Activated T-cell treated with anti-CD3 and anti-CD28 coated beads for 4 hours (primary cell): Measurements from ENCODE around the gene GAS6.

Experiments
- DNase-seq: peaks from one replicate; pipeline ENCODE4 v3.0.0-alpha.2; 2020

Gene GAS6

DNA sequence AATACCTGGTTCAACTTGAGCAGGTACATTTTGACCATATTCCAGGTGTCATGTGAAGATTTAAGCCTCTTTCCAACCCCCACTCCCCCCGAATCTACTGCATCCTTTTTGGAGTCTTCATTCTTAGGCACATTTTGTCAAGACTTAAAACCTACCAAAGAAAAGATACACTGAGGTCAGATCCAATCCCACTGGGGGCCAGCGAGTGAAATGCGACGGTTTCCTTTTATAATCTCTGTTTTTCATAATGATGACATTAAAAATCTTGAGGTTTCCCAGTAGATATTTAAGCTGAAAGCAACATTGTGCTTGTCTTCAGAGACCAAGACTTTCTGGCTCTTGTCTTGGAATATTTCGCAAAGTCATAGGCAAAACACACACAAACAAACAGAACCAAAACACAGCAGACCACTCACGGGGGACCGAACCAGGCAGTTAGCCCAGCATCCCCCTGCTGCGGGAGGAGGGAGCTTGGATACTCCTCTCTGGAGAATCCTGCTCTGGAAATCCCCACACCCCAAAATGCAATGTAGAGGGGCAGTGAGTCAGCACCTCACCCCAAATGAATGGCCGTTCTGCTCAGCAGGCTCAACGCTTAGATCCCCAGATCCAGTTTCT is 506 bp upstream of the GAS6 start:
- no peak for DNase-seq

DNA sequence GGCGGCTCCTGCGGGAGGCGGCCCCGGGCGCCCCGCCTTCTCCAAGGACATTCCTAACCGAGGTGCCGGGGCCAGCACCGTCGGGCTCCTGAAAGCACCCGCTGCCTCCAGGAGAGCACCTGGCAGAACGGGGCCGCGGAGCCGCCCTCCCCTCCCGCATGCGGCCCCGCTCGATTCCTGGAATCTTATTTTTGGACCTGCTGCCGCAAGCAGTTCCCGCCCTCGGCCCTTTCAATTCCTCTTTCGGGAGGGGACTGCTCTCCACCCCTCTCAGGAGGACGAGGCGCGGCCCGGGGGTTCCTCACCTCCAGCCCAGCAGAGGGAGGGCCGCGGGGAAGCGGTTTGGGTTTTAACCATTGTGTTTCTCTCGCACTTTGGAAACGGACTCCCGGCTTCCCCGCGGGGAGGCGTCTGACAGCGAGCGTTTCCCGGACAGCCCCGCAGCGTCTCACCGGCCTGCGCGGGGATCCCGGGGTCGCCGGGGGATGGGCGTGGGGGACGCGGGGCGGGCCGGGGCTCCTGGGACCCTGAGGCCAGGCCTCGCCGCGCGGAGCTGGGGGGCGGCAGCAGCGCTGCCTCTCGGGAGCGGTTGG is 849 bp downstream of the GAS6 start:
- DNase-seq, result no peak

DNA sequence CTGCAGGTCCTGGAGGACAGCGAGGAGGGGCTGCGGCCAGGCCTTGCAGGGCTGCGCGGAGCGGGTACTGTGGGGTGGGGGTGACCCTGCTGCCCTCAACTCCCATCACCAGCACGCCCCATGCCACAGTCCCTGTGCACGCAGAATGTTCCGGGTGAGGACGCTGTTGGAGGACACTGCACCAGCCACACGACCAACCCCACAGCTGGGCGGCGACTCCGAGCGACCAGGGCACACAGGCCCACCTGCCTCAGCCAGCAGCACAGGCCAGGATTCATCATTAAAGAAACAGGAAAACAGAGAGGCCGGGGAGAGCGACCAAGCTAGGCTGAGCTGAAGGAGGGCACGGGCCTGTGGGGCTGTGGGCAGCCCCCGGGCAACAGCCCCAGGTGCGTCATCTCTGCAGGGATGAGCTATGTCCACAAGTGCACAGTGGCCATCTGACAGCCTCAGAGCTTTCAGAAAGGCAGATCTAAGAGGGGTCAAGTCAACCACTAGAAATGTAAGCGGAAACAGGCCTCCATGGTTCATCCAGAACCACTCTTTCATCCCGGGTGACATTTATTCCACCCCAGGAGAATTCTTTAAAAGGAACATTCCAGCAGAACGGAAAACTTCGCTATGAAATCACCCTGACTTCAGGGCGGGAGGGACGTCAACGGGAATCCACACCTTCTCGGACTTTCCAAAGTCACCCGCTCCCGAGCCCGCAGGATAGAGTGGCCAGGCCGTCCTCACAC is 1.5 kb downstream of the GAS6 start:
- DNase-seq, result no peak

DNA sequence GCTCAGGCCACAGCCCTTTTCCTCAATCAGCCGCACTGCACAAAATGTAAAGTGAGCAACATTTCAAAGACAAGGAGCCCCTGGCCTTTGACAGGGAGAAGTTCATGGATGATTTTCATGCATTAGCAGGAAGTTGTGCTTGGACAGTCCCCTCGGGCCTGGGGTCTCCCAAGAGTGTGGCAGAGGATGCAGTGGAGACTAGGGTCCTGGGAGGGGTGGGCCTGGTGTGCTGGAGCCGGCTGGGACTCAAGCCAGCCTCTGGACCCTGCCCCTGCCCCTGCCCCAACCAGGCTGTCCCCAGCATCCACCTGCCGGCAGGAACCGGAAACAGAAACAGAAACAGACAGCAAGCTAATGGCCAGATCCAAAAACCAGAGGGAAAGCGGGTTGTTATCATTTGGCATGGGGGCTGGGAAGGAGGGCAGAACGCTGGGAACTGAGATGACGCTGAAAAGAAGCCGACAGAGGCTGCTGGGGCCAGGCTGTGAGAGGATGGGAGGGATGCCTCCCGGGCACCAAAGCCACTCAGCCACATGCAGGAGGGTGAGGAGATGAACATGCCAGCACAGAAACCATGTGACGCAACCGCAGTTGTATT is 2.3 kb downstream of the GAS6 start:
- no peak for DNase-seq

DNA sequence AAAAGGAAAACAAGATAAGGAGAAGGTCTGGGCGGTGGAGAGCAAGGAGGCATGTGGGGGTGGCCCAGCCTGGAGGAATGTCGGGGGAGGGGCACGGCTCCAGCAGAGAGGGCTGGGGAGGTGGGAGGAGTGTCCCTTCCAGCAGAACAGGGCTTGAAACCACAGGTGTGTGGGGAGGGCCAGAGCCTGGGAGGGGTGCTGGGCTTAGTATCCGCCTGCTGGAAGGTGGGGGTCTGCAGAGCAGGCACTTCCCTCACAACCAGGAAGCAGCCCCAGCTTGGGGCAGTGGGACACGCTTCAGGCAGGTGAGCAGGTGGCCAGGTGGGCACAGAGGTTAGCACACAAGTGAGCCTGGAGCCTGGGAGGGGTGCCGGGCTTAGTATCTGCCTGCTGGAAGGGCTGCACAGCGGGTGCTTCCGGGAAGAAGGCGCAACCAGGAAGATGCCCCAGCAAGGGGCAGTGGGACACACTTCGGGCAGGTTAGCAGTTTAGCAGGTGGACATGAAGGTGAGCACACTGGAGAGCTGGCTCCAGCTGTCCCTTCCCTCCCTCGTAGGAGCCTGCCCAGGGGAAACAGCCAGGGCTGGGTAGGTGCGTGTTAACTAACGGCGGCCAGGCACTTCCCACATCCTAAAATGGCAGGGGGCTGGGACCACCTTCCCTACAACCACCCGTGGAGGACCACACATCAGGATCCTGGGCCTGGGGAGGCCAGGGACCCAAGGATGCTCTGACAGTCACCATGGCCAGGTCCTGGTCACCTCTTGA is 3.0 kb downstream of the GAS6 start:
- DNase-seq, result no peak

DNA sequence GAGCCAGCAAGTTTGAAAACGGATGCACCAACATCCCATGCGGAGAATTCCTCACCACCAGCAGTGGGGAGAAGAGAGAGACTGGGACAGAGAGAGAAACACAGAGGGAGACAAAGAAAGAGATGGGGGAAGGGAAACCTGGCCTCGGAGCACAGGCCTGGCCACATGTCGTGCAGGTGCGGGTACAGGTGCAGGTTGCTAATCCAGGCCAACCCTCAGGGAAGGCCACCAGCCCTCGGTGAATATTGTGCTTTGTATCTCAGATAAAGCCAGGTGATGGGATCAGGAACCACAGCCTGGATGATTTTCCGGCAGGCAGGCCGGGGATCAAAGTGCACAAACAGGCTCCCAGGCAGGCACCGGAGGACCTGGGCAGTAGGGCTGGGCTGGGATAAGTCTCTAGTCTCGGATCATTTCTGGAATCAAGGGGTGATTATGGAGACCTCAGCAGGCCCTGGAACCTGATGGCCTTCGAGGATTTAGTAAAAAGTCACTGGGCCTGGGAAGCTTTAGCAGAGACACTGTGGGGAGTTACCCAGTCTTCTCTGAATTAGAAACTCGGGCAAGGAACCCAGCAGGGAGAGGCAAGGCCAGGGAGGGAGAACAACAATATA is 3.7 kb downstream of the GAS6 start:
- no peak for DNase-seq

DNA sequence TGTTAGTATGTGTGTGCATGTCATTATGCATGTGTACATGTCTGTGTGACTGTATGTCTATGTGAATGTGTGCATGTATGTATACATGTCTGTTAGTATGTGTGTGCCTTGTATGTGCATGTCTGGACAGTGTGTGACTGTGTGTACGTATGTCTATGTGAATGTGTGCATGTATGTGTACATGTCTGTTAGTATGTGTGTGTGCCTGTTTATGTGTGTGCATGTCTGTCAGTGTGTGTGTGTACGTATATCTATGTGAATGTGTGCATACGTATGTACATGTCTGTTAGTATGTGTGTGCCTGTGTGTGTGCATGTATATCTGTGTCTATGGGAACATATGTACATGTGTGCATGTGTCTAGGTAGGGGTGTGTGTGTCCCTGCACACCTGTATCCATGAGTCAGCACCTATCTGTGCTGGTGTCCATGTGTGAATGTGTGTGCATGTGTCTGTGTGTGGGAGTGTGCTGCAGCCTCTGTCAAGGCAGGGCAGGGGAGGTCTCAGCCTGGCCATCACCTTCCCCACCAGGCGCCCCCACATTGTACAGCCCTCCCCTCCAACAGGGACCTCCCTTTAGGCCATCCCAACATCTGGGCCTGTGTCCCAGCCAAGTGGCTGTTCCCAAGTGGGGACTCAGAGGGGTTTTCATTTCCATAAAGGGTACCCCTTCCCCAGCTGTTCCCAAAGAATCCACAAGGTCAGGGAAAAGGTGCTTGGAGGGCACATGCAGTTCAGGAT is 4.4 kb downstream of the GAS6 start:
- DNase-seq, result no peak

DNA sequence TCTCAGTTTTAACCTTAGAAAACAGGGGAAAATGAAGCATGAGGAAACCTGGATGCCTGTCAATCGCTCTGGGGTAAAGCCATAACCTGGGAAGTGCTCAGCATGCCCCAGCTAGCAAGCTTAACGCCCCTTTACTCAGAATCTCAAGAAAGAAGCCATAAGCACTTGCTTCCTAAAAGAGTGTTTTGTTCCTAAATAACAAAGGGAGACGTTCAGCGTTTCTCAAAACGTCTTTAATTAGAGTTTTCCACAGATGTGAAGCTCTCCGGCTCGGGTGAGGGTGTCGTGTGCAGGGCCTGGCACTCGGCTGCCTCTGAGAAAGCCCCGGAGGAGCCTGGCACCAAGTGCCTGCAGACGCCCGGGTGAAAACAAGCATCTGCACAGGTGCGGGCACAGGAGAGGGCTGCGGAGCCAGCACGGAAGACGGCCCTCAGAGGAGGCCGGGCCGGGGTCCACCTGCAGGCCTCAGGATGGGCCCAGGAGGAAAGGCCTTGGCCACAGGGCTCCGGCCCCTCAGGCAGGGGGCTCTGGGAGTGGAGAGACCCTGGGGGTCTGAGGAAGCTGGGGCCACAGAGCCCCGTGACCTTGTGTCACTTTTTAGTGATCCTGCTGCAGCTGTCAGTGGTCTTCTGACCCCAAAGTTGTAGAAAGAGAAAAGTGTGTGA is 6.2 kb downstream of the GAS6 start:
- DNase-seq, result no peak

DNA sequence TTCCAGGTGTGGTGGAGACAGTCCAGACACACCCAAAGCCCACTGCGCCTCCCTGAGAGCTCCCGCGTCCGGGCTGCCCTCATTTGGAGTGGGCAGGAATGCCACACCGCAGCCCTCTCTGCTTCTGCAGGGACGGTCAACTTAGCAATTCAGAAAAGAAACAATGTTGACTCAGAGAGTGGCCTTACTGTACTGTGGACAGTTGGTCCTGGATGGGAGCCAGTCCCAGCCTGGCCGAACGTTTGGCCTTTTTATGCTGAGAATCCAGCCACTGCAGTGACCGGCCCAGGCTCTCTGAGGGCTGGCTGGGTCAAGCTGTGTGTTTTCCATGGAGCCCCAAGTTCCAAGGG is 7.2 kb downstream of the GAS6 start:
- no peak for DNase-seq

DNA sequence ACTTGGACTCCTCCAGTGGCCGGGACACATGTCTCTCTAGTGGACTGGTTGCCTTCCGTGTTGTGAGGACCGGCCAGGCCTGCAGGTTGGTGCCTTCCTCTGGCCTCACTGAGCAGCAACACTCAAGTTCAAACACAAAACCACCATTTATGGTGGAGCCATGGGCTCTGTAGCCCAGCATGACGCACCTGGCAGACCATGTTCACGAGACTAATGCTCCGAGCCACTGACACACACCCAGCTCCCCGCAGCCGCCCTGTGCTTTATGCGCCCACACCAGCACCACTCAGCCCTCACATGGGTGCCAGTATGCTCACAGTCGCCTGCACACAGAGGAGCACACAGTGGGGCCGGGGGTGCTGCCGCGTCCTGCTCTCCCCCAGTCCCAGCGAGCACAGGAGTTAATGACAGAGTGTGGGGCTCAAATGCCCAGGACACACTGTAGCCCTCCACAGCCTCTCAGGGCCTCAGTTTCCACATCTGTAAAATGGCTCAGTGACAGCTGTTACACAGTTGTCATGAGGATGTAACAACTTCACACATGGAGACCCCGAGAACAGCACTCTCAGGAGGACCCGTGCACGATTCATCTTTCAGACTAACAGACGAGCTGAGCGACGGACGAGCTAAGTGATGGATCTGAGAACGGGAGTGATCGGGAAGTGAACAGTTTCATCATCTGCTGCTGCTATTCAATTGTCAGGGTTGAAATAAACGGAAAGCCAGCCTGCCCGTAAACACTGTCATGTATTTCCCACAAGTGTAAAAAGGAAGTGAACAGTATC is 7.8 kb downstream of the GAS6 start:
- DNase-seq, result no peak

DNA sequence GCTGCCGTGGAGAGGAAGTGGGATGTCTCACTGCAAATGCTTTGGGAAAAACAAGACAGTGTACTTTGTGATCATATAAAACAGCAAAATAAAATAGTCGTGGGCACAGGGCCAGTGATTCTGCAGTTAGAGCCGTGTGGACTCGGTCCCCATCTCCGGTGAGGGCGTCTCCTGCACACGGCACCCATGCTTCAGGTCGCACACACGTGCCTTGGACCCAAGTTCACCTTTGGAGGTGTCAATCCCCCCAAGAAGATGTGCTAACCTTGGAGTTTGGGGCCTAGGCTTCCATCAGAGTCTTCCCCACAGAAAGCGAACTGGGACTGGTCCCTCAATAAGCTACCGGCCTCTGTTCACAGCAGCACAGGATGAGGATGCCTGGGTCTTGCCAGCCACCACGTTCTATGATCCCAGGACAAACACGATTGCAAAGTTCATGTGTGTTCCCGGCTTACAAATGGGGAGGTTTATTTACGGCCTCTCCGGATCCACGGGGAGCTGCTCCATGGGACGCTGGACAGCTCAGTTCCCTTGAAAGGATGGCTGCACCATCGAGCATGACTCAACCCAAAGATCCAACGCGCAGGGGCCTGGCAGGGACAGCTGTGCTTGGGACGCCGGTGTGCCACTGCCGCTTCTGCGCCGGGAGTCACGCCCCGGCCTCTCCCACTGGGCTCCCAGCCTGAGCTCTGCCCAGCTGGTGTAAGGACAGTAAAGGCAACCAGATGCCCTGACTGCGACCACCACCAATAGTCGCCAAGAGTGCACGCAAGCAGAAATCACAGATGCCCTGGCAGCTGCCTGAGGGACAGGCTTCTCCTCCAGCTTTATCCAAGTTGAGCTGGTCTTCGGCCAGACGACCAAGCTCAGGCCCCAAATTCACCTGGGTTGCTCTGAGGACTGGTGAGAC is 8.6 kb downstream of the GAS6 start:
- no peak for DNase-seq

DNA sequence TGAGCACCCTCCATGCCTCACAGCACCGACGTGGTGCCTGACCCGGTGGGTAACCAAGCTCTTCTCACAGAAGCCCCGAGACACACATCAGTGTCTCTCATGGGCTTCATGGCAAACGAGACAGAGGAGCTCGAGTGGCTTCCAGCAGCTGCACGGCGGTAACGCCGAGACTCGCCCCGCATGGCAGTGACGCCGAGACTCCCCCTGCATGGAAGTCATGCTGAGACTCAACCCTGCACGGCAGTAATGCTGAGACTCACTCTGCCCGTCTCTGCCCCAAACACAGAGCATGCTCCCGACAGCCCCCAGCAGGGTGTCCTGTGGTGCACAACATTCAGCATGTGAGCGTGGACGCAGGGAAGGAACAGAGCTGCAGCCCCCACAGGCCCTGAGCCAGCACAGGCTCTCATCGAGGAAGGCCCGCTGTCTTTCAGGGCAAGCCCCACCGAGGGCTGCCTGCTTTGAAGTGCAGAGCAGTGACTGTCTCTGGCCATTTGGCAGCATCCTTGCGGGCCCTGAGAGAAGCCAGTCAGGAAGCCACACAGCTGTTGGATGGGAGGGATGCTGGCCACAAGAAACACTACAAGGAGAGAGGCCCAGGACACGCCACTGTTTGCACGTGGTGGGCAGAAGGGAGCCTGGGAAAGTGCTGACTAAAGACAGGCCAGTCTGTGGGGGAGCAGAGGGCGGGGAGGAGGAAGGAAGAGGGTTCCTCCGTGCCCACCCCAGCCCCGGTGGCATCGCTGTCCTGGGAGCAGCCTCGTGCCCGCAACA is 9.5 kb downstream of the GAS6 start:
- no peak for DNase-seq

DNA sequence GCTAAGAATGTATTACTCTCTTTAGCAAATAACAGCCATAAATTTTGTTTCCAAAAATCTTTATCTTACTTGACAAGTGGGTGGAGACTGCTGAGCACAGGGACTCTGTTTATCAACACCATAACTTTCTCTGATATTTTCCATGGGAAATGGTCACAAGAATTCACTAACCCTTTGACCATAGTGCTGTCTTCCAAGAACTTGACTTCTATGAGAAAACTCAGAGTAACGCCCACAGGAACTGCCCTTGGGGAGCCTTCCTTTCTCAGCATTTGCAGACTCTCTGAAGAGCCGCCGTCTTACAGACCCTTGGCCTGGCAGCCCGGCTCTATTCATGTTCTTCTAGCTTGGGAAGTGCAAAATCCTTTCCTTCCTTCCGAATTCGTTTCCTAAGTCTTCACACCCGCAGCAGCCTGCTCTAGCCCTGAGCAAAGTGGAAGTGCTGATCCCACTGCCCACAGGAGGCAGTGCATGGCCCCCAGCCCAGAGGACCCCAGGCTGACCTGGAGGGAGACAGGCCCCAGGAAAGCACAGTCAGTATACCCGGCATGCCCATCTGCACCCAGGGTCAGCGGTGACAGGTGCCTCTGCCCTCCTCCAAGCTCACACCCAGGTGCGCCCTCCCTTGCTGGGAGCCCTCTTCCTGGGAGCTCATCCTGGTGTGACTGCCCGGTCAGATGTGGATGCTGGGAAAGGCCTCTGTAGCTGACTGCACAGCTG is 10.2 kb downstream of the GAS6 start:
- DNase-seq, result no peak

DNA sequence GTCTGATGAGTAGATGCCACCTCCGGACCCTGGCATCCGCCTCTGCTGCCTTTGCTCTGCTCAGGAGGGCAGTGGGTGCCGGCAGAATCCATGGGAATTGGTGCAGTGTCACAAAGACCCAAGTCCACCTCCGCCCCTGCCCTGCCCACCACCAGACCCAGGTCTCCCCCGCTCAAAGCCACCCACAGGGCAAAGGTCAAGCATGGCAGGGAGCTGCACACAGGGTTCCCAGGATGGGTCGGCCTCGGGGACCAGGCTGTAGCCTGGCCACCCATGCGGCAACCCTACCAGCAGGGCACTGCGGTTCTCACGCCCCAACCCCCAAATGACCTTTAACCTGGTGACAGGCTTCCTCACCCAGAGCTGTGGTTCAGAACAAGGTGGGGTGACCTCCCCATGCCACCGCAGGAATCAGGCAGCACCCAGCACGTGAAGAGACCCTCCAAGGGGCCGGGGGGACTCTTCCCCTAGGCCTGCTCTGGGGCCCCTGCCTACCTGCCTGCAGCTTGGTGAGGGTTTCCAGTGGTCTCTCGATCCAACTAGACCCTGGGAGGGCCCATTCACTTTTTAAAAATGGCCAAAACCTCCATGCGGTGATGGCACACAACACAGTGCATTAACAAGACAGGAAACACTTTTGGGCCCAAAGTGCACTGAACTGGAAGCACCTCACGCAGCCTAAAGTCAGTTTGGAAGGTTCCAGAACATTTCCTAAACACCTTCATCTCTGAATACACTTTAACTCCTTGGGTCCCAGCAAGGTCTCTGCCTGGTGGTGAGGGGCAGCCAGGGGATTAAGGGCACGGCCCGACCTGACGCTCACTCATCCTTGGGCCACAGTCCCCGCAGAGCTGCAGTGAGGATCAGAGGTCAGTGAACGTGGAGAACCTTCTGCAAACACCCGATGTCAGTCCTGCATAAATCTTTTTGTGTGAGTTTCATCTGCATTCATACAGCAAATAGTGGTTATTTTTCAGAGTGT is 11.0 kb downstream of the GAS6 start:
- no peak for DNase-seq

DNA sequence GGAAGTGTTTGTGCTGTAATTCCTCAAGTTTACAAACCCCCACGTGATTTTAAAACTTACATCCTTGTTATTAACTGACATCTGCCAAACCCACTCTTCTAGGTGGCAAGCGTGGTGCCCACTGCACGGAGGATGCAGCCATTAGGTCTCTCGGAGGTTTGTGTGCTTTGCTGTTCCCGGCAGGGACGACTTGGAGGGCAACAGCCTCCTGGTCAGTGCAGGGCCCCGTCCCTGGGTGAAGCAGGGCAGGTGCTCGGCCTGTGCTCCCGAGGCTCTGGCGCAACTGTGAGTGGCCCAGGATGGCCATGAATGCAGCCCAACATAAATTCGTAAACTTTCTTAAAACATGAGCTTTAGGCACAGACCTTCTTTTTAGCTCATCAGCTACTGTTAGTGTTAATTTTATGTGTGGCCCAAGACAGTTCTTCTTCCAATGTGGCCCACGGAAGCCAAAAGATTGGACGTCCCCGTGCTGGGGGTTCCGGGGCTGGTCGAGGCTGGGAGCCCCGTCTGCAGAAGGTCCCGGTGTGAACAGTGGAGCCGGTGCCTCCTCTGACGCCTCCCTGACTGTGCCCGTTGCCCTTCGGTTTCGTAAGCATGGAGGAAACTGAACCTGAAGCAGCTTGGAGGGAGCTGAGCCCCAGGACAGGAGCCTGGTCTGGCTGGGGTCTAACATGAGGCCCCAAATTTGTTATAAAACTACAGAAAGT is 11.9 kb downstream of the GAS6 start:
- no peak for DNase-seq

DNA sequence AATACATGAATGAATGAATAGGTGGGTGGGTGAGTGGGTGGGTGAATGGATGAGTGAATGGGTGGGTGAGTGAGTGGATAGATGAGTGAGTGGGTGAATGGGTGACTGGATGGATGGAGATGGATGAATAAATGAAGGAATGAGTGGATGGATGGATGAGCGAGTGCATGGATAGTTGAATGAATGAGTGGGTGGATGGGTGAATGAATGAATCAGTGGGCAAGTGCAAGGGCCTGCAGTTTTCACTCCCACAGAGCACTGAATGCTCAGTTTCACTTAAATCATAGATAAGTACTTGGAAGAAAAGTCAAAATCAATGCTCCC is 12.4 kb downstream of the GAS6 start:
- no peak for DNase-seq
